NCI-H345 (cell line): ENCODE data around the gene PLXNA3.

ENCODE experiments used
- DNase-seq: peaks from one replicate; lab custom pipeline; 2025; lab: John Stamatoyannopoulos, UW

The PLXNA3 gene

GRCh38 chrX:154458116-154458953, at the start of gene PLXNA3:
Gene PLXNA3, plus strand, starts transcription at chrX:154458281. Its CDS starts 1,903 bp downstream, at chrX:154460184.
- DNase-seq, result peak; percentile 52

GRCh38 chrX:154408659-154409221, 49.3 kb upstream of the PLXNA3 start:
- DNase-seq, result no peak

DNA sequence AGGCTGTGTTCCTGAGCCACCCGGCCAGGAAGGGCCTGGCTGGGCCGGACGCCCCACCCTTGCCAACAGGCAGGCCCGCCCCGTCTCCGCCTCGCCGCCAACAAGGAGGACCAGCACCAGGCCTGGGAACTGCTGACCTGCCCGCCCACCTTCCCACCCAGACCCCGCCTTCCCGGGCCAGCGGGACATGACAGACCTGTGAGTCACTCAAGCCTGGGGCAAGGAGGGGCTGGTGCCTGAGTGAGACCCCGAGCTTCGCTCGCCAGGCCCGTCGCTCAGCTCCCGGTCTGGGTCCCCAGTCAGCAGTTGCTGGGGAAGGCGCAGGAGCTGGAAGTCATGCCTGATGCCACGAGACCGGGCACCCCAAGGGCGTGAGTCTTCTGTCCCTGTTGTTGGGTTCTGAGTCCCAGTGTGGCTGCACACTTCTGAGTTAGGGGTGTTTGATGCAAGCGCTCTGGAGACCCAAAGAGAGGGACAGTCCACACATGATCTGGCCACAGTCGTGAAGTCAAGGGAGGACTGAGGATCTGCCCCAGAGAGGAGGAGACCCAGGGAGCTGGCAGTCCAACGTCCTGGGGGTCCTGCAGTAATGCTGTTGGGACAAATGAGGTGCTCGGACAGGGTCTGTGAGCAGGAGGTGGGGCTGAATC, 48.7 kb upstream of the PLXNA3 start, which contains the start of gene DNASE1L1:
TSS of gene DNASE1L1 (minus strand) at position 33 of the 650 bp plus-strand sequence. CDS start 3,686 bp downstream, outside the sequence.
- no peak for DNase-seq

GRCh38 chrX:154411981-154412340, 46.1 kb upstream of the PLXNA3 start:
- DNase-seq, result peak; percentile 43

- no peak for DNase-seq
These were observed 45.6 kb upstream of the PLXNA3 start for GRCh38 chrX:154412468-154412867.

- no peak for DNase-seq
These were observed 44.9 kb upstream of the PLXNA3 start for GRCh38 chrX:154413142-154413541.

DNA sequence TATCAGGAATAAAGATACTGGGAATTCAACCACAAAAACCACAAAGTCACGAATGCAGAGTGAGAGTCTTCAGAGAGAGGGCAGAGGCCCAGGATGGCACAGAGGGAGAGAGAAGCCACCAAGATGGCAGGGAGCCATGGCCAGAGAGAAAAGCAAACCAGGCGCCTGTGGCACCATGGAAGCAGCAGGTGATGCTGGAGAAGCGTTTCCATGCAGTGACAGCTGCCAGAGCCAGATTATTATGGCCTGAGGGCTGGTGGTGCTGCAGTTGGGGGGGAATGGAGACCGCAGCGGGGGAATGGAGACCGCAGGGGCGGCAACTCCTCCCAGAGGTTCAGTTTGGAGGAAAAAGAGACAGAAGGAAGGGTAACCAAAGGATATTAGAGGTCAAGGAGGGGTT, 40.9 kb upstream of the PLXNA3 start:
- peak; percentile 54 for DNase-seq

DNA sequence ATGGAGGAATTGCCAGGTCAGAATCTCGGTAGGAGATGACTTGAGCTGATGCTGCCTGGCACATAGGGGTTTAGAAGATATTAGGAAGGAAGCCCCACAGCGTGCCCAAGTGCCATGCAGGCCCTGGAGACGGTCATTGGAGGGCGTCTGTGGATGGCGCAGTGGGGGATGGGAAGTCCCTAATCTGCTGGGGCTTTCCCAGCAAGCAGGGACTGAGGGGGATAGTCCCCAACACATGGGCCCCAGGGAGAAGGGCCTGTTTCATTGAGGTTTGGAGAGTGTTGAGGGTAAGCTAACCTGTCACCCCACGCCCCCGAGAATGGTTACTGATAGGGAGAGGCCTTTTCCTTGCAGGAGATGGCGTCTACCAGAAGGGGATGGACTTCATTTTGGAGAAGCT, 38.9 kb upstream of the PLXNA3 start:
- DNase-seq, result no peak

GRCh38 chrX:154419688-154420401, 38.2 kb upstream of the PLXNA3 start:
- DNase-seq, result peak; percentile 60

DNA sequence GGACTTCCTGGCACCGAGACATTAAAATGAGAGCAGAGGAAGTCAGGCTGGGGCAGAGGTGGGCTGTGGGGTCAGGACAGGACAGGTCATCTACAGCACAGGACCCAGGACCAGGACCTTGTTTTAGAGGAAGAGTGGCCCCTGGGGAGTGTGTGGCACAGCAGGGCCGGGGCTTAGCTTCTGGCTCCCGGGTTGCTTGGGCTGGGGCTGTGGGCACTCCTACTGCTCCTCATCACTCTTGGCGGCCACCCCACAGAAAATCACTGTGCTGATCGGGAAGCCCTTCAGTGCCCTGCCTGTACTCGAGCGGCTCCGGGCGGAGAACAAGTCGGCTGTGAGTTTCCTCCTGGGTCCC, 37.7 kb upstream of the PLXNA3 start:
- DNase-seq, result no peak

GRCh38 chrX:154426916-154427770, 30.9 kb upstream of the PLXNA3 start:
- no peak for DNase-seq

GRCh38 chrX:154428176-154429171, 29.6 kb upstream of the PLXNA3 start, which contains the start of gene ATP6AP1:
Gene ATP6AP1, plus strand, starts transcription at chrX:154428677. Its CDS starts 16 bp downstream, at chrX:154428693.
- DNase-seq, result peak; percentile 93

- no peak for DNase-seq
These were observed 28.4 kb upstream of the PLXNA3 start for GRCh38 chrX:154429711-154430110.

DNA sequence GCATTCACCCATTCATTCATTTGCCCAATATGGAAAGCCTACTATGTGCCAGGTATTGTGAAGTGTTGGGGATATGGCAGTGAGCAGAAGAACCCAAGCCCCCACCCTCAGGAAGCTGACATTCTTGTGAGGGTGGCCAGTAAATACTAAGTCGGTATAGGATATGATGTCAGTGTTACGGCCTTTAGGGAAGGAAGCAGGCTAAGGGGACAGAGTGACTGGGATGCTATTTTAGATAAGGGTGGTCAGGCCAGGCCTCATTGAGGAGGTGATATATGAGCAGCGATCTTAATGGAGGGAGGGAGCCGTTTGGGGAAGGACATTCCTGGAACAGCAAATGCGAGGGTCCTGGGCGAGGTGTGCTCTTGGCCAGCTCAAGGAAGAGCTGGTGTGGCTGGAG, 27.6 kb upstream of the PLXNA3 start:
- no peak for DNase-seq

DNA sequence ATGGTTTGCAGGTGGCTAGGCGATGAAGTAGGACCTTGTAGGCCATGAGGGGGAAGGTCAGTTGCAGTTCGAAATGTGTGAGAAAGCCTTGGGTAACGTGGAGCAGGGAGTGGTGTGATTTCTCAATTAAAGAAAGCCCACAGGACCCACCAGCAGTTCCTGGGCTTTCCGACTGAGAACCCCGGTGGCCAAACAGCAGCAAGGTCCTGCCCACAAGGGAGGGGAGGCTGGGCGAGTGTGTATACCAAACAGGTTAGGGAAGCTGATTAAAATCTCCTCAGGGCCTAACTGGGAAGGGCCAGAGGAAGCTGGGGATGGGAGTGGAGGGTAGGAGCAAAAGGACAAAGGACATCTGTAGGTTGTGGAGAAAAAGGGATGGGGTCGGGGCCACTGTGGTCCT, 27.2 kb upstream of the PLXNA3 start:
- no peak for DNase-seq

- DNase-seq, result no peak
These were observed 26.7 kb upstream of the PLXNA3 start for GRCh38 chrX:154431341-154431740.

DNA sequence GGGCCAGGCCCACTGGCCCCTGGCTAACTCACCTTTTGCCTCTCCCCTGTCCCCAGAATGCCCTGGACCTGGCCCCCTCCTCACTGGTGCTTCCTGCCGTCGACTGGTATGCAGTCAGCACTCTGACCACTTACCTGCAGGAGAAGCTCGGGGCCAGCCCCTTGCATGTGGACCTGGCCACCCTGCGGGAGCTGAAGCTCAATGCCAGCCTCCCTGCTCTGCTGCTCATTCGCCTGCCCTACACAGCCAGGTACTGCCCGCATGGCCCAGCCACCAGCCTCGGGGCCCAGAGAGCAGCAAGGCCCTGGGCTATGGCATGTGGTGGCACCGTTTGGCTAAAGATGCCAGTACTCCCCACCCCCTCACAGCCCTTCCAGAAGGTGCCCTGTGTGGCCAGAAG, 25.9 kb upstream of the PLXNA3 start:
- no peak for DNase-seq

DNA sequence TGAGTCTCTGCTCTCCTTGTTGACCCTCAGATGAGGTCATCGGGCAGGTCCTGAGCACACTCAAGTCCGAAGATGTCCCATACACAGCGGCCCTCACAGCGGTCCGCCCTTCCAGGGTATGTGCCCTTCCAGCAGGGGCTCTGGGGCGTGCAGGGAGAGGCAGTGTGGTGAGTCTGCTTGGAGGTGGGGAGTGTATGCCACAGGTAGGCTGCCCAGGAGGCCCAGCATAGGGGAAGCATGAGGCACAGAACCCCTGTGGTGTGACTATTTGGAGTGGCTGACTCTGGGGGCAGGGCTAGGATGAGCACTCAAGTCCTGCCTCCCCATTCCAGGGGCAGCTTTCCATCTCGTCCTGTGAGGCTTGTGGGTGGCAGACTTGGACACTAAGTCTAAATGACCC, 24.5 kb upstream of the PLXNA3 start:
- no peak for DNase-seq

- DNase-seq, result no peak
These were observed 23.5 kb upstream of the PLXNA3 start for GRCh38 chrX:154434394-154435168.
